ENCODE results near the gene F13A1.

Gene F13A1

DNA sequence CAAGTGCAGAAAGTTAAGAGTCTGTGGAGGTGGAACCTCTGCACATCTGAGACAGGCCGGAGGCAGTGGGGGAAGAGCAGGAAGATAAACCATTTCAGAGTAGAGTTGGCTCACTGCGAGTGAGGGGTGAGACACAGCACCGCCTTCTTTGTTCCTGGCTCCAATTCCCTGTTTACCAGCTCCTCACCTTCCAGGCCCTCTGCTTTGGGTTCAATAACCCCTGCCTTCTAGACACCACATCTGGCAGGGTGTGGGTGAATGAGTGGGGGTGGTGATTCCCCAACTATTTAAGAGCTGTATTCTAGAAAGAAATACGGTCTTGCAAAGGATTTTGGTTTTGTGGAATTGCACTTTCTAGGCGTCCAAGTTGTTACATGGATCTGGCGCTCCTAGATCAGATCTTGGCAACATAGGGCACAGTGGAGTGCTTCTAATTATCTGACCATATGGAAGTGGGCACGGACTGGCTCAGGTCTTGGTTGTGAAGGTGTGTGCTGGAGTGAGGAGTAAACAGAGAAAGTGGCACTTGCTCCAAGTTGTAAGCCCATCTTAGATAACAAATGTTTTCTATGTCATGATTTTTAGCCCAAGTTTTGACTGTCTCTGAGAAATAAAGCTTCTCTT is 172.2 kb downstream of the F13A1 start:
- H3K4me3 ChIP-seq (ENCODE audit: low read length) = no peak overlapping the region
- no peak for DNase-seq (ENCODE audit: low read depth)
- TF ChIP-seq CTCF (IDR thresholded peaks at IDR 0.05; ENCODE audit: insufficient read depth, low read depth, low read length, missing control alignments) = no peak

- peak; percentile 8 for DNase-seq (ENCODE audit: low read depth)
- H3K4me3 ChIP-seq (ENCODE audit: low read length) = no peak overlapping the region
- TF ChIP-seq CTCF (IDR thresholded peaks at IDR 0.05; ENCODE audit: insufficient read depth, low read depth, low read length, missing control alignments) = peak; percentile 30
Observed at GRCh38 chr6:6131492-6132109, 188.9 kb downstream of the F13A1 start.

- TF ChIP-seq CTCF (IDR thresholded peaks at IDR 0.05; ENCODE audit: insufficient read depth, low read depth, low read length, missing control alignments) = no peak
- H3K4me3 ChIP-seq (ENCODE audit: low read length) = no peak overlapping the region
- DNase-seq (ENCODE audit: low read depth) = no peak
Observed at GRCh38 chr6:6125495-6125894, 195.0 kb downstream of the F13A1 start.

DNA sequence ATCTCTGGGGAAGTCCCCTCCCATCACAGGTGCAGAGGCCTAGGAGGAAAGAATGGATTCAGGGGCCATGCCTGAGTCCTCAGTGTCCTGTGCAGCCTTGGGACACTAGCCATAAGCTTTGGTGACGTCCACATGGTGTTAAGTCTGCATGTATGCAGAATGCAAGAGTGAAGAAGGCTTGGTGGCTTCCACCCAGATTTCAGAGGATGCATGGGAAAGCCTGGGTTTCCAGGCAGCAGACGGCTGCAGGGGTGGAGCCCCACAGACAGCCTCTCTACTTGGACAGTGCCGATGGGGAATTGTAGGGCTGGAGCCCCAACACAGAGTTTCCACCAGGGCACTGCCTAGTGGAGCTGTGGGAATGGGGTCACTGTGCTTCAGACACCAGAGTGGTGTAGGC is 196.7 kb downstream of the F13A1 start:
- no peak for TF ChIP-seq CTCF (IDR thresholded peaks at IDR 0.05; ENCODE audit: insufficient read depth, low read depth, low read length, missing control alignments)
- H3K4me3 ChIP-seq (ENCODE audit: low read length) = no peak overlapping the region
- no peak for DNase-seq (ENCODE audit: low read depth)

DNA sequence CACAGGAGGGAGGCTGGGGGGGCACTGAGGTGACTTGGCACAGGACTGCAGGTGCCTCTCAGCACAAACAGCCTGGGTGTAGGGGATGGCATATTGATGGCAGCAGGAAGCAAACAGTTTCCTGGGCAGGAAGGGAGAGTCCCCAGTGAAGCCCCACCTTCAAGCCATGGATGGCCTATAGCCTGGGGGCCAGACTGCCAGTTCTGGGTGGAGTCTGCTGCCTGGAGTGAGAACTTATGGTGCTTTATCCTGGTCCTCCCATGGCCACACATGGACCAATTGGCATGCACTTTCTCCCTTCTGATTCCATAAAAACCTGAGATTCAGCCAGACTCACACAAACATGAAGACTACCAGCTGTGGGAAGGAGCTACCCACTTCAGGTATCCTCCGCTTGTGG is 198.5 kb downstream of the F13A1 start:
- H3K4me3 ChIP-seq (ENCODE audit: low read length) = no peak overlapping the region
- no peak for DNase-seq (ENCODE audit: low read depth)
- TF ChIP-seq CTCF (IDR thresholded peaks at IDR 0.05; ENCODE audit: insufficient read depth, low read depth, low read length, missing control alignments) = no peak

- no peak overlapping the region for H3K4me3 ChIP-seq (ENCODE audit: low read length)
- peak; percentile 28 for DNase-seq (ENCODE audit: low read depth)
- peak; percentile 32 for TF ChIP-seq CTCF (IDR thresholded peaks at IDR 0.05; ENCODE audit: insufficient read depth, low read depth, low read length, missing control alignments)
Observed at GRCh38 chr6:6105472-6106036, 214.9 kb downstream of the F13A1 start.

All from epithelial cell of esophagus (primary cell).